Choroid plexus epithelial cell (primary cell): Measurements from ENCODE around the gene SLC25A22.

Experiments used
- DNase-seq: peaks from one replicate; pipeline ENCODE4 v3.0.0-alpha.2; 2010; ENCODE audit warnings: low read depth
- H3K4me3 ChIP-seq: 2 replicates; pipeline ENCODE4 v1.5.1; 2011; ENCODE audit warnings: low read depth, mild to moderate bottlenecking, control low read depth, low read length, moderate library complexity
- TF ChIP-seq, protein P1 (sequence below): conservative IDR thresholded peaks from 2 replicates; pipeline ENCODE4 v1.5.1; 2011; ENCODE audit warnings: low read depth, mild to moderate bottlenecking, control low read depth, inconsistent platforms, low read length, moderate library complexity

Gene SLC25A22

DNA sequence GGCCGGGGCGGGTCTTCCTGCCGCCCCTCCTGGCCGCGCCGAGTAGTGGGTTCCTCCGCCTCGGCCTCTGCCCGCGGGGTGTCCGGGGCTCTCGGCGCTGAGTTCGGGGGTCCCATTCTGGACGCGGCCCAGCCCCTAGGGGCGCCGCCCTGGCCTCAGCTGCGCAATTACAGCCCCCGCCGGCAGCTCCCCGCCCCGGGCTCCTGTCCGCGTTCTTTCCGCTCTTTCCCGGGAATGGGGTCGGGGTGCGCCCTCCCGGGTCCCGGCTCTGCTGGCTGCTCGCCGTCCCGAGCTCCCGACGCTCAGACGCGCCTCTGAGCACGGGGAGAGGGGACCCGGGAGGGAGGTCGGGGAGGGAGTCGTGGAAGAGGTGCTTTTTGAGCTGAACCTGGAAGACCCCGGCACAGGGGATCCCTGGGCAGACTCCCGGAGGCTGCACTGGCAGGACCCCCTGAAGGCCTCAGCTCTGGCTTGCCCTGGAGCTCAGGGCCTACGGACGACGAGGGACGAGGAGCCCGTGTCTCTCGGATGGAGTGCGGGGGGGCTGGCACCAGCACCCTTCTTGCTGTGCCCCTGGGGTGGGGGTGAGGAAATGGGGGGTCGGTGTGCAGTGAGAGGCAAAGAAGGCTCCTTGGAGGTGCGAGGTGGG, 45.1 kb upstream of the SLC25A22 start:
- peak overlapping the region; percentile 91 for H3K4me3 ChIP-seq
- TF ChIP-seq, protein P1, sequence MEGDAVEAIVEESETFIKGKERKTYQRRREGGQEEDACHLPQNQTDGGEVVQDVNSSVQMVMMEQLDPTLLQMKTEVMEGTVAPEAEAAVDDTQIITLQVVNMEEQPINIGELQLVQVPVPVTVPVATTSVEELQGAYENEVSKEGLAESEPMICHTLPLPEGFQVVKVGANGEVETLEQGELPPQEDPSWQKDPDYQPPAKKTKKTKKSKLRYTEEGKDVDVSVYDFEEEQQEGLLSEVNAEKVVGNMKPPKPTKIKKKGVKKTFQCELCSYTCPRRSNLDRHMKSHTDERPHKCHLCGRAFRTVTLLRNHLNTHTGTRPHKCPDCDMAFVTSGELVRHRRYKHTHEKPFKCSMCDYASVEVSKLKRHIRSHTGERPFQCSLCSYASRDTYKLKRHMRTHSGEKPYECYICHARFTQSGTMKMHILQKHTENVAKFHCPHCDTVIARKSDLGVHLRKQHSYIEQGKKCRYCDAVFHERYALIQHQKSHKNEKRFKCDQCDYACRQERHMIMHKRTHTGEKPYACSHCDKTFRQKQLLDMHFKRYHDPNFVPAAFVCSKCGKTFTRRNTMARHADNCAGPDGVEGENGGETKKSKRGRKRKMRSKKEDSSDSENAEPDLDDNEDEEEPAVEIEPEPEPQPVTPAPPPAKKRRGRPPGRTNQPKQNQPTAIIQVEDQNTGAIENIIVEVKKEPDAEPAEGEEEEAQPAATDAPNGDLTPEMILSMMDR: no peak
- no peak for DNase-seq

DNA sequence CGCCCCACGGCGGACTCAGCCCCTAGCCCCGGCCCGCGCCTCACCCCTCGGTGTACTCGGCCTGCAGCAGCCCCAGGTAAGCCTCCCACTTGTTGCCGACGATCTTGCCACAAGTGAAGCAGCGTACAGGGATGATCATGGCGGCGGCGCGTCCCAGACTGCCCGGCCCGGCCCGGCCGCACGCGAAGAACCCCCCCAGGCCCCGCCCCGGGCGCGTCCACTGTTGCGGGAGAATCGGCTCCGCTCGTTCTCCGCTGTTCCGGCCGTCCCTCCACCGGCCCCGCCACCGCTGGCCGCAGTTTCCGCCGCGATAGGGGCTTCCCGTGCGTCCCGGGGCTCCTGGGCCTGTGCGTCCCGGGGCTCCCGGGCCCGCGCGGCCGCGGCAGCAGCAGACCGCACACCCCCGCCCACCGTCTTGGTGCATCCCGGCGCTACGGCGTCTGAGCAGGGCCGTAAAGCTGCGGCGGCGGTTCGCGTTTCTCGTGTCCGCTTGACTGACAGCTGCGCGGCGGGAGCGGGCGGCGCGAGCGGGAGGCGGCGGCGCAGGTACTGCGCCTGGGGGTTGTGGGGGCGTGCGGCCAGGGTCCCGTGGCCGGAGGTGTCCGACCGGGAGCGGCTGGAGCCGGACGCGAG, 44.4 kb upstream of the SLC25A22 start, which contains the start of the genes POLR2L and TSPAN4:
TSS of gene POLR2L (minus strand) at position 160 of the 633 bp plus-strand sequence. CDS start at position 139, 21 bp downstream.
TSS of gene TSPAN4 (plus strand) at position 483 of the 633 bp plus-strand sequence. CDS start 7,453 bp downstream, outside the sequence.
- peak; percentile 94 for DNase-seq
- peak within 1 kb of the TSS; percentile 91 for H3K4me3 ChIP-seq
- TF ChIP-seq, protein P1: no peak

DNA sequence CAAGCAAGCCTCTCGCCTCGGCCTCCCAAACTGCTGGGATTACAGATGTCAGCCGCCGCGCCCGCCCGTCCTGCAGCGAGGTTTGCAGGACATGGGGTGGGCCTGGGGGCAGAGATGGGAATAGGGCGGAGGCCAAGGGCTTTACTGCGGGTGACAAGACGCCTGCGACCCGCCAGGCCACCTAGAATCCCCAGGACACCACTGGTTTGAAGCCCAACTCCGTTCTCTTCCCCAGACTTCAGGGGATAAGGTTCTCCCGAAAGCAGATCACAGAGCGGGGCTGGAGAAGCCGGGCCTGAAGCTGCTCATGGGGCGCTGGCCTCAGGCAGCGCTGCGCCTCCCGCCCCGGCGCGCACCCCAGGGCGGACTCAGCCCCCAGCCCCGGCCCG, 43.9 kb upstream of the SLC25A22 start:
- DNase-seq: no peak
- TF ChIP-seq, protein P1: no peak
- peak overlapping the region; percentile 91 for H3K4me3 ChIP-seq

DNA sequence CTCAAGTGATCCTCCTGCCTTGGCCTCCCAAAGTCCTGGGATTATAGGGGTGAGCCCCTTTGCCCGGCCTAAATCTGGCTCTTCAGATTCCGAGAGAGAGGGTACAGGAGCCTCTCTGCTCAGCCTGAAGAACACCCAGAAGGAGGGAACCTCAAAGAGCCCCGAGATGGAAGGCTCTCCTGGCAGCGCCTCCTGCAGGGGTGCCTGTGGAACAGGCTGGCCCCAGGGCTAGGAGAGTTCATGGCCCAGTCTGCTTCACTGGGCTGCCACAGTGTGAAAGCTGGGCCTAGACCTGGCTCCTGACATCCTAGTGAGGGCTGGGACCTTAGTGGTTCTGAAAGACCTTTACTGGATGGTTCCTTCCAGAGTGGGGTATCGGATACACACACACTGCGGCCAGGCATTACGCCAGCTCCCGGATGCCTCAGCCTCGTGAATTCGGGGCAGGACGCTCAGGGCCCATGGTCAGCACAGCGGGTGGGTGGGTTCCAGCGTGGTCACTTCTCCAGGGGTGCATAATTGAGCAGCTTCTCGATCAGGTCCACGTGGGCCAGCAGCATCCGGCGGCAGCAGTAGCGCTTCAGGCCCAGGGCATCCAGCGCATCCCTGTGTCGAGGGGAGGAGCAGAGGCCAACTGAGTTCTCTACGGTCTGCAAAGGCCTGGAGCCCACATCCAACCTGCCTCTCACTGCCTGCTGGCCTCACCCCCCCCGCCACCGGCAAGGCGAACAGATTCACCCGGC, 42.0 kb upstream of the SLC25A22 start:
- TF ChIP-seq, protein P1: peak; percentile 57
- DNase-seq: peak; percentile 41
- H3K4me3 ChIP-seq: peak overlapping the region; percentile 1

DNA sequence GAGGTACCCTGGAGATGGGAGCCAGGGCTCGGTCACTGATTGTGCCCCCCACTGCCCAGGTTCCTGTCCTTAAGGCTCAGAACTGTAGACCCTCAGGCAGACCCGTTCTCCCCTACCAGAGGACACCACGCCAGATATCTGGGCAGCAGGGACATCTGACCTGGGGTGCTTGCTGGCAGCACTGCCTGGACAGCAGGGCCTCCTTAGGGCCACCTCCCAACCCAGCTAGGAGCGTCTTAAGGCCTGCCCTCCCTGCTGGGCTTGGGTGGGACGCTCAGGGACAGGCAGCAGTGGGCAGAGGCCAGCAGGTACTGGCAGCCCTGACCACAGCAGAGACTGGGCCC, 41.2 kb upstream of the SLC25A22 start:
- DNase-seq: no peak
- H3K4me3 ChIP-seq: no peak overlapping the region
- TF ChIP-seq, protein P1: no peak

DNA sequence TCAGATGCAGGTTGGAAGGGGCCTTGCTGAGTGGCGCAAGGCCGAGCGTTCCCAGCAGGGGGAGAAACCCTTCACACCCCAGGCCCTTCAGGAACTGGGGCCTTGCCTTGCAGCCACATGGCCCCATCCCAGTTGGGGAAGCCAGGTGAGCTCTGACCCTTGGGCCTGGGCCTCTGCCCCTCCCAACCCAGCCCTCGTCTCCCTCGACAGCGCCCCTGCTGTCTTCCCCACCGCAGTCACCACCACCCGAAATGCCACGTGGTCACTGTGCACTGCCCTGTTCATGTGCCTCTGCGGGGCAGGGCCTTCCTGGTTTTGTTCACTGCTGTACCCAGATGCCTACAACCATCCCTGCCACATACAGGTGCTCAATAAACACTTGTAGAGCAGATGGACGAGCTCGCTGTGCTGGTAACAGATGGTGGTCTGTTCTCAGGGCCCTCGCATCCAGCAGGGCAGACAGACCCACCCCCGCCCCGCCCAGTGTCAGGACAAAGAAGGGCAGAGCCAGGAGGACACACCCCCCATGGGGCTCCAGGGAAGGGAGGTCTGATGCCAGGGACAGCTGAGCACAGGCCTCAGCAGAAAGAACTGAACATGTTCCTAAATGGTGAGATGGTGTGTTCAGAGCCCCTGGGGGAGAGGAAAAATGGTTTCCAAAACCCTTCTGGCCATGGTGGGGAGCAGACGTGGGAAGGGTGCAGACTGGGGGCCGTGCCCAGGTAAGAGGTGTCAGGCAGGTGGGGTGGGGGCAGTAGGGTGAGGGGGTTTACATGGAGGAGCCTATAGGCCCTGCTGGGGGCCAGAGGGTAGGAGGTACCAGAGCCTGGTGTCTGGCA, 40.6 kb upstream of the SLC25A22 start:
- H3K4me3 ChIP-seq: no peak overlapping the region
- TF ChIP-seq, protein P1: peak; percentile 32
- DNase-seq: peak; percentile 37
